DMS153 treated with DMSO at 0.1 percent for 48 hours (cell line): ENCODE data around the gene XAB2.
A peak's percentile ranks its signal among the peaks of the same experiment; 100 is the strongest.

Experiments used
- DNase-seq: peaks from one replicate; lab custom pipeline; 2025; ENCODE audit not compliant: unreplicated experiment; lab: John Stamatoyannopoulos, UW

The XAB2 gene

DNA sequence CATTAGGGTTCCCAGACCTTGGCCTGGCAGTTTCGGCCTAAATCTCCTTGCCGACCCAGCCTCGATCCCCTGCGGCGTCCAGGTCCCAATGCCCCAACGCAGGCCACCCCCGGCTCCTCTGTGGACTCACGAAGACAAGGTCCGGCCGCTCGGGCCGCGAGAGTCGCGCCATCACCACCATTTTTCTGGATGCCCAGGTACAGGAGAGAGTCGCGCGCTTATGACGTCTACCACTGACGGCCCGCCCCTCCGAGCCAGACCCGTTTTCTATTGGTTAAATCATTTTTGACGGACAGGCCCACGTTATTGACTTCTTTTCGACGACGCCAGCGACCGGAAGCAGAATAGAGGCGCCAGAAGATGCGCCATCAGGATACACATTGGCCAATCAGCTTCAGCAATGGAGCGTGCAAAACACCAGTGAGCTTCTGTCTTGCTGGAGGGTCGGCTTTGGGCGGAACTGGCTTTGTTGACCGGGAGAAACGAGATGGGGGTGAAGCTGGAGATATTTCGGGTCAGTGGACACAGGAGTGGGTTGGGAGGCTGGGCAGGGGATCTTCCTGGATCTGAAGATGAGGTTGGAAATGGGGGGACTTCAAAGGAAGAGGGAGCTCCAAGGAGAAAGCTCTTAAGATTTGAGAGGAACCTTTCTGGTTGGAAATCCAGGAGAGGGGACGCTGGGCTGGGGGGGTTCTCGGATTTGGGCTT is at the start of gene XAB2, which contains the start of gene PET100:
XAB2 (minus strand) TSS at position 199 of the 708 bp plus-strand sequence; CDS start at position 181, 18 bp downstream.
PET100 (plus strand) TSS at position 447 of the 708 bp plus-strand sequence; CDS start at position 488, 41 bp downstream.
- DNase-seq: peak; percentile 97

DNA sequence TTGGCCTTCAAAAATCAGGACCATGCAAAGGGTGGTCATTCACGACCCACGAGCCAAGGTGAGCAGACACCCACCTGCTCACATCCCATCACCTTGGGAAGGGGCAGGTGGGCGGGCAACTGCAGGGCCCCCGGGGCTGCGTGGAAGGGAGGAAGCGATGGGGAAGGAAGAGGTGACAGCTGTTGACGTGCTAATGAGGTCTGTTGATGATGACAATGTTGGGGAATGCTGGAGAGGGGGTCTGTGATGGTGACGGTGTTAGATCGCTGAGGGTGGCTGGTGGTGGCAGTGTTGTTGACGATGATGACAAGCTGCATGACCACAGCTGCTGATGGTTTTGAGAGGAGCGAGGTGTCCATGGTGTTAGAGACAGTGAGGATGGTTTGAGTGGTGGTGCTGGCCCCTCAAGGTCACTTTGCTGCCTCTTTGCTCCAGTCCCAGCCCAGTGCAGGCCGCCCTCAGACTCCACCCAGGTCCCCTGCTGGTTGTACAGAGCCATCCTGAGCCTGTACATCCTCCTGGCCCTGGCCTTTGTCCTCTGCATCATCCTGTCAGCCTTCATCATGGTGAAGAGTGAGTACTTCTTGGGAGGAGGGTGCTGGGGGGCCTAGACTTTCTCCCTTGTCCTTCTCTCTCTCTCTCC is 48.4 kb upstream of the XAB2 start:
- no peak for DNase-seq

DNA sequence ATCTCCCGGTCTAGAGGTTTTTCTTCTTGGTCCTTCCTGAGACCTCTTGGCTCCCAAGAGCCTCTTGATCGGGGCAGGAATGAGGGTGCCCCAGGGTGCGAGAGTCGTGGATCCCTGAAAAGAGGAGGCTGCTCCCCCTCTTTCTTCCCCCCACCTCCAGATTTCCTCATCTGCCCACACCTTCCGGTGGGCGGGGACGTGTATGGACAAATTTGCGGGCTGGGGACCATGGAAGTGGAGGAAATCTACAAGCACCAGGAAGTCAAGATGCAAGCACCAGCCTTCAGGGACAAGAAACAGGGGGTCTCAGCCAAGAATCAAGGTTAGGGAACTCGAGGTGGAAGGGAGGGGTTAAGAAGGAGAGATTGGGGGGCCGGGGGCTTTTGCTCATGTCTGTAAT is 47.5 kb upstream of the XAB2 start, which contains the start of gene MCEMP1:
MCEMP1 (plus strand) TSS at position 237 of the 400 bp plus-strand sequence; CDS start at position 268, 31 bp downstream.
- no peak for DNase-seq

DNA sequence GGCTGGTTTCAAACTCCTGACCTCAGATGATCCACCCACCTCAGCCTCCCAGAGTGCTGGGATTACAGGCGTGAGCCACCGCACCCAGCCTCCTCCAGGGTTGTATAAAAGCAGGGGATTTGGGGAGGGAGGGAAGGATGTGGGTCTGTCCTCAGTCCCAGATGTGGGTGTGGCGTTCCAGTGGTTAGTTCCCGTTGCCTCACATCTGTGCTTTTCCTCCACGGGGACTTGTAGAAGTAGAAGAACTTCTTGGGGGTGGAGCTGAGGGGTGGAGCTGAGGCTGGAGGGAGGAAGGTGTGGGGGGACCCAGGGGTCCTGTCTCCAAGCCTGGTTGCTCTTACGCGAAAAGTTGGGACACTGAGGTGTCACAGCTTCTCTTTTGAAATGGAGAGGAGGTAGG is 47.0 kb upstream of the XAB2 start:
- no peak for DNase-seq

DNA sequence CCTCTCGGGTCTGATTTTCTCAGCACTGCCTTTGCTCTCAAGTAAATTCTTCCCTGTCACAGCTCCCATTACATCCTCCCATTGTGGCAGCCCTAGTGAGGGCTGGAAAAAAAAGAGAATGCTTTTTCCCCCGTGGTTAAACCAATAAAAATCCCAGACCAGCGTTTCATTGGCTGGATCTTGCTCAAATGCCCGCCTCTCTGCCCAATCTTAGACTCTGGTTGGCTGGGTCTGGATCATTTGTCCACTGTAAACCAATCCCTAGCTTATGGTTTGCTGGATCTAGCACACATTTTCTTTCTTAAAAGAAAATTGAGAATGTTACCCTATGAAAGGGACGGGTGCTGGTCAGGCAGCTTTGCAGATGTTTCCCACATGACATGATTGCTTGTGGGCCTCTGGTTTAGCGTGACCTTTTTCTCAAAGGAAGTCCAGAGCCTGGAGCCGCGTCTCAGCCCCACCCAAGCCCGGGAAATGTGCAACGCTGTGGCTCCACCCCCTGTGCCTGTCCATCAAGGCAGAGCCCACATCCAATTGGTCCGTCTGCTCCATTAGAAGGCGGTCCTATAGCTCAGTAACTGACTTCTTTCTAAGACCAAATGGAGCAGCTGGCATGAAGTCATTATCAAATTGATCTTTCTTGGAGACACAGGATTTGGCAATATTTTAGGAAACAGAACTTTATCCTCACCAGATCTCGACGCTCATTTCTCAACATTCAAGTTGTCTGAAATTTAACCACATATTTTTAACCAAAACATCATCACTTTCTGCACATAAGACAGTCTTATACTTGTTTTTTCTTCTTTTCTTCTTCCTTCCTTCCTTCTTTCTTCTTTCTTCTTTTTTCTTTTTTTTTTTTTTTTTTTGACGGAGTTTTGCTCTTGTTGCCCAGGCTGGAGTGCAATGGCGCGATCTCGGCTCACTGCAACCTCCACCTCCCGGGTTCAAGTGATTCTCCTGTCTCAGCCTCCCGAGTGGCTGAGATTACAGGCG is 45.0 kb upstream of the XAB2 start:
- DNase-seq: no peak

DNA sequence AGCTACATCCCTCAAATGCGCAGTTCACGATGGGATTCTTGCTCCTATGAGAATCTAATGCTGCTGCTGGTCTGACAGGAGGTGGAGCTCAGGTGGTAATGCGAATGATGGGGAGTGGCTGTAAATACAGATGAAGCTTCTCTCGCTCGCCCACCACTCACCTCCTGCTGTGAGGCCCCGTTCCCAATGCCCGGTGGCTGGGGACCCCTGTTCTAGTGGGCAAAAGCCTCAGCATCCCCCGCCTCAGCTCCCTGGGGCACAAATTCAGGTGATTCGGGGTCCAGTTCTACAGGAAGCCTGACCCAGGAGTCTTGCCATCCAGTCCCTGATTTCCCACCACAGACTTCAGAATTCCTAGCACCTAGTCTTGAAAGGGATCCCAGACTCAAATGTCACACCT is 43.2 kb upstream of the XAB2 start:
- no peak for DNase-seq

DNA sequence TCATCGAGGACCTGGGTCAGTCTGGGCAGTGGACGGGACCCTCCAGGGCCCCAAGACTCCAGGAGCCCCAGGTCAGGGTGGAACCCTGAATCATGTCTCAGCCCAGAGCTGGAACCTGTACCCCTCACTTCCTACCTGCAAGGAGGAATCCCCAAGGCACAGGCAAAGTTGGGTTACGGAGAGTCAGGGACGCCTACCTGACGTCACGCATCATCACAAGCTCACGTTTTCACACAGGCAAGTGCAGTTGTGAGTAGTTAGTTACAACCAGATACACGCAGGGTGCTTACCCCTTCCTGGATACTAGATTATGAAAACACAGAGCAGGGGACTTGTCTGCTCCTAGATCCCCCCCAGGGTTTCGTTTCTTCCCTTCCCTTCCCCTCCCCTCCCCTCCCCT is 41.4 kb upstream of the XAB2 start:
- no peak for DNase-seq

DNA sequence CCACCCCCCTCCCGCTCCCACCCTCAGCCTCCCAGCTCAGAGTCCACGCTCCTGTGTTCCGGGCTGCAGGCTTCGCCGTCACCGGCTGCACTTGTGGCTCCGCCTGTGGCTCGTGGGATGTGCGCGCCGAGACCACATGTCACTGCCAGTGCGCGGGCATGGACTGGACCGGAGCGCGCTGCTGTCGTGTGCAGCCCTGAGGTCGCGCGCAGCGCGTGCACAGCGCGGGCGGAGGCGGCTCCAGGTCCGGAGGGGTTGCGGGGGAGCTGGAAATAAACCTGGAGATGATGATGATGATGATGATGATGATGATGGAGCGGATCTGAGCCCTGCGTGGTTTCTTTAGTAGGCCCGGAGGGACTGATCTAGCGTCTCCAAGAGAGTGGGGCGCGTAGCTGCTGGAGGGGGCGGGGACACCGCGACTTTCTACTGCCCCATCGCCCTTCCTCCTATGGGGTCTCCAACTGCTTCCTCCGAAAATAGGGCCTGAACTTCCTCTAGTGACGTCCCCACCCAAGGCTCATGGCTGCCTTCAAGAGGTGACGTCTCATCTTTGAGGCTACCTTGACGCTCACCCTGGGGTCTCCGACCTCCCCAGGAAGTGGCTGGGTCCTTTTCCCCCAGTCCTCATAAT is 40.9 kb upstream of the XAB2 start:
- DNase-seq: no peak

DNA sequence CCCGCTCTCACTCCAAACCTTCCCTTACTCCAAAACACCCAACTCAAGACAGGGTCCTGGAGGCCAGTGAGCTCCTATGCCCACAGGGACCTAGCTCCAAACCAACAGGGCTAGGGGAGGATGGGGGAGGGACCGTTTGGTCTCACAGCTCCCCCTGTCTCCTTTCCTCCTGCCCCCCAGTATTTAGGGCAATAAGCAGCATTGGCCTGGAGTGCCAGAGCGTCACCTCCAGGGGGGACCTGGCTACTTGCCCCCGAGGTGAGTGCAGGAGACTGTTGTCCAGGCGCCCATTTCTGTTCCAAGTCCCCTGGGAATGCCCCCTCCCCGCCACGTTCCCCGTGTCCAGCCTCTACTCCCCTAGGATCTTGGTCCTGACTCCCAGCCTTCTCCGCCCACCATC is 40.3 kb upstream of the XAB2 start:
- no peak for DNase-seq

DNA sequence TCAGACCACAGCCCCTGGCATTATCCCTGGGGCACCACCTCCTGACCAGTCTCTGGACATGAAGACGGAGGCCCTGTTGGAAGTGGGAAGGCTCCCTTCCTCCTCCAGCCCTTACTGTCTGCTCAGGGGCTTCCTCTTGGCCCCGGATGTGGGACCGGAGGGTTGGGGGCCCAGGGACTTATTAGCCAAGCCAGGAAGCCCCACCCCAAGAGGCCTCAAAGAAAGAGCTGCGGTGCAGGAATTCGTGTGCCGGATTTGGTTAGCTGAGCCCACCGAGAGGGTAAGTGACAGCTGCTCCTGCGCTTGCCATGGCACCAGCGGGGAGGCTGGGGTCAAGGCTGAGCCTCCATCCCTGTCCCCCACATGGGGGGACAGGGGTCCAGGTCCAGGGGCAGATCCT is 39.5 kb upstream of the XAB2 start, which contains the start of gene RETN:
RETN (plus strand) TSS at position 208 of the 400 bp plus-strand sequence. CDS start 278 bp downstream, outside the sequence.
- no peak for DNase-seq

DNA sequence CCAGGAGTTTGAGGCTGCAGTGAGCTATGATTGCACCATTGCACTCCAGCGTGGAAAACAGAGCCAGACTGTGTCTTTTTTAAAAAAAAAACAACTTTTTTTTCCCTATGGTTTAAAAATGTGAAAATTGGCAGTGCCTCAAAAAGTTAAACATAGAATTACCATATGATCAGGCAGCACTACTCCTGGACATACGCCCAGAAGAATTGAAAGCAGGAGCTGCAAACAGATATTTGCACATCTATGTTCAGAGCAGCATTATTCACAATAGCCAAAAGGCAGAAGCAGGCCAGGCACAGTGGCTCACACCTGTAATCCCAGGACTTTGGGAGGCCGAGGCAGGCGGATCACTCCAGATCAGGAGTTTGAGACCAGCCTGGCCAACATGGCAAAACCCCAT is 35.7 kb upstream of the XAB2 start:
- no peak for DNase-seq

DNA sequence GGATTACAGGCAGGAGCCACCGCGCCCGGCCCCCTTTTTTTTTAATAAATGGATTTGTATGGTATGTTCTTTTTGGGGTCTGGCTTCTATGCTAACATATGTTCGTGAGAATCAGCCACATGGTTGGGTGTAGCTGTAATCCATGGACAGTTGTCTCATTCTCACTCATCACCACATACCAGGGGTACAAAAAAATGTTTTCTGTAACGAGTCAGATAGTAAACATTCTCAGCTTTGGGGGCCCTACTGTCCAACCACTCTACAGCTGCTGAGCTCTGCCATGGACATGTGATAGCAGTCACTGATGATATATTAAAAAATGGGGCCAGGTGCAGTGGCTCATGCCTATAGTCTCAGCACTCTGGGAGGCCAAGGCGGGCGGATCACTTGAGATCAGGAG is 34.4 kb upstream of the XAB2 start:
- DNase-seq: no peak

DNA sequence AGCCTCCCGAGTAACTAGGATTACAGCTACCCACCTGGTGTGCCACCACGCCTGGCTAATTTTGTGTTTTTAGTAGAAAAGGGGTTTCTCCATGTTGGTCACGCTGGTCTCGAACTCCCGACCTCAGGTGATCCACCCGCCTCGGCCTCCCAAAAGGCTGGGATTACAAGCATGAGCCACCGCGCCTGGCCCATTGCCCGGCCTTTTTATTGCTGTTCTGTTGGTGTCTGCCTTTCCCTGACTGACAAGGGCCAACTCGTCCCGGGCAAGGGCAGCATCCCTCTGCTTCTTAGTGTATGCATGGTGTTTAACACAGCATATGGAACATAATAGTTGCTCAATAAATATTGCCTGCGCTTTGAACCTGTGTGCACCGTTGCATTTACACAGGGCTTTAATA is 33.3 kb upstream of the XAB2 start:
- no peak for DNase-seq

DNA sequence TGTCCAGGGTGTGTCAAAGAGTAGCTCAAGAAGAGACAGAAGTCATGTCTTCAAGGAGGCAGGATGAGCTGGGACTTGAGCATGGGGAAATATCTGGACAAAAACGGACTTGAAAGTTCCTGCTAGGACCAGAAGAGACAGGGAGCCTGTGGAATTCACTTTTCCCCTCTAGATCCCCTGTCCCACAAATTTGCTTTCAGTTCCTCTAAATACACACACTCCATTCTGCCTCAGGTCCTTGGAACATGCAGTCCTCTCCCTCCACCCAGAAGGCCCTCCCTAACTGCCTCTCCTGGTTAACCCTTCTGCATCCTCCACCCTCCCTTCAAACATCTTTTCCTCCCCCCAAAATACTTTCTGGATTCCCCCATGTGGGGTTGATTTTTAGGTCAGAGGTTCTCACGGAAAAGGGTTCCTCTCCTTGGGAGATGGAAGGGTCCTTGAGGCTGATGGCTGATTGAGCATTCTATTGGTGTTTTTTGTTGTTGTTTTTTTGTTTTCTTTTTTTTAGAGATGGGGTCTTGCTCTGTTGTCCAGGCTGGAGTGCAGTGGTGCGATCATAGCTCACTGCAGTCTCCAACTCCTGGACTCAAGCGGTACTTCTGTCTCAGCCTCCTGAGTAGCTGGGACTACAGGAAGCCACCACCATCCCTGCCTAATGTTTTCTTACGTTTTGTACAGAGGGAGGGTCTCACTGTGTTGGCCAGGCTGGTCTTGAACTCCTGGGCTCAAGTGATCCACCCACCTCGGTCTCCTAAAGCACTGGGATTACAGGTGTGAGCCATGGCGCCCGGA is 32.6 kb upstream of the XAB2 start:
- DNase-seq: no peak

DNA sequence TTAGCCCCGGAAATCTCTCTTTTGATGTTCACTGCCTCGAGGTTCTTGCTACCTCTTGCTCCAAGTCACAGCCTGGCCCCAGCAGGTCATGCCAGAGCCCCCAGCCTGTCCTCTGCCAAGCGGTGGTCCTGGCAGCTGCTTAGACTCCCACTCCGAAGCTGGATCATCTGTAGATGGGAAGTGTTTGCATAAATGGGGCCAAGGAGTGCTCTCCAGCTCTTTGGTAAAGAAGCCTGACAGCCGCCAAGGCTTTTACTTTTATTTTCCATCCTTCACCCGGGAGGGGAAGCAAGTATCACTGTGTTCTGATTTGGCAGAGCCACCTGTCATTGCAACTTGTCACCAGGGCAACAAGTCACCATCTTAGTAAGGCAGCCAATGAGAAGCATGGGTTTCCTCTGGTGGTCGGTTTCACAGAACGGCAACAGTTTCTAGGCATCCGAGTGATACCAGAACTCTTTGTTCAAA is 28.9 kb upstream of the XAB2 start:
- no peak for DNase-seq

DNA sequence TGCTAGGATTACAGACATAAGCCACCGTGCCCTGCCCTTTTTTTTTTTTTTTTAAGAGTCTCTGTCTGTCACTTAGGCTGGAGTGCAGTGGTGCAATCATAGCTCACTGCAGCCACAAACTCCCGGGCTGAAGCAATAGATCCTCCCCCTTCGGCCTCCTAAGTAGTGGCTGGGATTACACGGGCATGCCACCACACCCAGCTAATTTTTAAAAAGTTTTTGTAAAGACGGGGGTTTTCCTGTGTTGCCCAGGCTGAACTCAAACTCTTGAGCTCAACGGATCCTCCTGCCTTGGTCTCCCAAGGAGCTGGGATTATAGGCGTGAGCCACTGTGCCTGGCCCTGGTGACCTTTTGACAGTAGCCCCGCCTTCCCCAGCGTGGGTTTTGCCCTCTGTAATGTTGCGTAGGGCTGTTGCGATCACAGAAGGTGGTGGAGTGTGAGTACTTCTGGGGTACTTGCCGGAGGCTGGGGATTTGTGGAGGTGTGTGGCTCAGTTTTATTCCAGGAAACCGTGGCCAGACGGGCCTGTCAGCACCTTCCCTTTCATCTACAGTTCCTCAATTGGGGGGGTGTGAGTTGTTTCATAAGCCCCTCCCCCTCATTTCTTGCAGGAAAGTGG is 27.9 kb upstream of the XAB2 start:
- no peak for DNase-seq

DNA sequence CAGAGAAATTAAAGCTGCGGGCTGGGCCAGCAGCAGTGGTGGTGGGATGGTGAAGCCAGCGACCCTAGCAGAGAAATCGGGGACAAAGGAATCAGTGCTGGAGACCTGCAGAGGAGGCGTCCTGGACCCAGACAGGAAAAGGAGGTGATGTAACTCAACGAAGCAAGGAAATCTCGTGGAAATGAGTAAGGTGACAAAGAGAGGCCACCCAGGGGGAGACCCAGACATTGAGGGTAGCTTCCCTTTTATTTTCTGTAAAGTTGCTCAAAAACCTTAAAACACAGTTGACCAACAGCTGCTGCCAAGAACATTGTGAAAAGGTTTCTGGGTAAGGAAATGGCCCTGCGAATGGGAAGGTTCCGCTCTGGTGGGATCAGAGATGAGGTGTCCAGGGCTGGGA is 26.2 kb upstream of the XAB2 start:
- no peak for DNase-seq

DNA sequence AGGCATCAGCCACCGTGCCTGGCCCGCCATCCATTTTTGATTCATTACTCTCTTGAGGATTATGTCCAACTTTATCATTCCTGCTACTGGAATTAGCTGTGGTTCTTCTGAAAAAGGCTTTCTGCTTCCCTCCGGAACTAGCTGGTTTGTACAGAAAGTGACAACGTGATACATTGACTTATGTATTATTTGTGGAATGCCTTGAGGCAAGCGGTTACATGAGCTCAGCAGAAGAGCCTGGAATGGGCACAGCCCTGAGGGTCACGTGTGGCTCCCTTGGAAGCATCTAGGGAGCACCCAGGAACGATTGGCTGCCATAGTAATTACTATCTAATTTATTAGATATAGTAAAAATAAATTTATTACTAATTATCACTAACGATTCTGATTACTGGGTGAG is 25.1 kb upstream of the XAB2 start:
- no peak for DNase-seq

DNA sequence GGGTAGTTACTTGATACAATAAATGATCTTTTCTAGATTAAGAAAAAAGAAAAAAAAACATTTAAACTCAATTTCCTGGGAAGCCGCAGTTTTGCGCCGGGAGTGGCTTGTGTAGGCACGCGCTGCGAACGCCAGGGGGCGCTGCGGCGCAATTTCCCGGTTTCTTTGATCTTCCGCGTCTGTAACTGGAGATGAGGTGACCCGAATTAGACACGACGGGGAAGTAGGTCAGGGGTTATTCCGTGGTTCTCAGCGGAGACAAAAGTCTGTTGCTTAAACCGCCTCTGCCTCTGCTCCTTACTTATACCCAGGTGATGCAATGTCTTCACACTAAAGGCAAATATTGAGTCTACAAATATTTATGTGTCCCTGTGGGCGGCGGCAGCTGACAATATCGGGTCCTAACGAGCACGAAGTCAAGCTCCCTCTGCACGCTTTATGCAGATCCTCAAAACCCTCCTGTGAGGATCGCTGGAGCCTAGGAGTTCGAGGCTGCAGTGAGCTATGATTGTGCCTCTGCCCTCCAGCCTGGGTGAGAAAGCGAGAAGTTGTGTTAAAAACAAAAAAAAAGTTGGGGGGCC is 22.8 kb upstream of the XAB2 start:
- peak; percentile 75 for DNase-seq
